Measurements from ENCODE around the gene HERC4. TPM values are rescaled to one million over a fixed set of nuclear protein-coding genes. Genes with fewer than 3 reads are reported as not detected.

The HERC4 gene
- total and polyA plus RNA-seq, 4 donors, result 7.3 to 53.2 (median 16.0) TPM

- Histone ChIP-seq H3K9ac (ENCODE audit: low read depth in 1 of 2, low read length in 2 of 2) (no peak overlapping the region), H3K27ac (ENCODE audit: low read depth in 1 of 2, low read length in 2 of 2) (no peak overlapping the region), H3K9me3 (ENCODE audit: control insufficient read depth in 4 of 4, low read length in 3 of 4) (no peaks in the 10 kb centered on the region), H3K27me3 (ENCODE audit: control insufficient read depth in 4 of 4, insufficient read depth in 4 of 4, low read length in 3 of 4) (no peaks in the 10 kb centered on the region), H3K4me3 (ENCODE audit: low read depth in 1 of 3, low read length in 3 of 3) (no peak overlapping the region), H3K4me1 (ENCODE audit: control insufficient read depth in 4 of 4, insufficient read depth in 4 of 4, low read length in 3 of 4) (no peaks in the 10 kb centered on the region), H3K36me3 (ENCODE audit: control insufficient read depth in 4 of 4, insufficient read depth in 3 of 4, low read depth in 1 of 4, low read length in 3 of 4) (no peaks in the 10 kb centered on the region)
- DNase-seq (ENCODE audit: low spot score), result no peak
- WGBS, result 64% methylated on average over 3 of the region's 3 CpGs
- no peak for TF ChIP-seq ATF3 (IDR thresholded peaks at IDR 0.05)
- TF ChIP-seq CTCF (IDR thresholded peaks at IDR 0.05; ENCODE audit: low read depth, low read length, missing input control), result no peak
- no peak for TF ChIP-seq SP1 (IDR thresholded peaks at IDR 0.05)
- TF ChIP-seq FOXA1 (IDR thresholded peaks at IDR 0.05), result no peak
- no peak for TF ChIP-seq RXRA (IDR thresholded peaks at IDR 0.05)
- no peak for TF ChIP-seq REST (IDR thresholded peaks at IDR 0.05)
- no peak for TF ChIP-seq MAX (IDR thresholded peaks at IDR 0.05)
- no peak for TF ChIP-seq NR2F2 (IDR thresholded peaks at IDR 0.05)
- TF ChIP-seq FOXA2 (IDR thresholded peaks at IDR 0.05), result no peak
- no peak for TF ChIP-seq RAD21 (IDR thresholded peaks at IDR 0.05)
- no peak for TF ChIP-seq EGR1 (IDR thresholded peaks at IDR 0.05; ENCODE audit: low read depth in 2 of 2)
- no peak for TF ChIP-seq YY1 (IDR thresholded peaks at IDR 0.05)
- TF ChIP-seq, protein P1, sequence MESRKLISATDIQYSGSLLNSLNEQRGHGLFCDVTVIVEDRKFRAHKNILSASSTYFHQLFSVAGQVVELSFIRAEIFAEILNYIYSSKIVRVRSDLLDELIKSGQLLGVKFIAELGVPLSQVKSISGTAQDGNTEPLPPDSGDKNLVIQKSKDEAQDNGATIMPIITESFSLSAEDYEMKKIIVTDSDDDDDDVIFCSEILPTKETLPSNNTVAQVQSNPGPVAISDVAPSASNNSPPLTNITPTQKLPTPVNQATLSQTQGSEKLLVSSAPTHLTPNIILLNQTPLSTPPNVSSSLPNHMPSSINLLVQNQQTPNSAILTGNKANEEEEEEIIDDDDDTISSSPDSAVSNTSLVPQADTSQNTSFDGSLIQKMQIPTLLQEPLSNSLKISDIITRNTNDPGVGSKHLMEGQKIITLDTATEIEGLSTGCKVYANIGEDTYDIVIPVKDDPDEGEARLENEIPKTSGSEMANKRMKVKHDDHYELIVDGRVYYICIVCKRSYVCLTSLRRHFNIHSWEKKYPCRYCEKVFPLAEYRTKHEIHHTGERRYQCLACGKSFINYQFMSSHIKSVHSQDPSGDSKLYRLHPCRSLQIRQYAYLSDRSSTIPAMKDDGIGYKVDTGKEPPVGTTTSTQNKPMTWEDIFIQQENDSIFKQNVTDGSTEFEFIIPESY (IDR thresholded peaks at IDR 0.05), result no peak
- no peak for TF ChIP-seq HNF4G (IDR thresholded peaks at IDR 0.05)
- TF ChIP-seq TAF1 (conservative IDR thresholded peaks at IDR 0.05), result no peak
- no peak for TF ChIP-seq GABPA (IDR thresholded peaks at IDR 0.05 in 1 of 2, conservative IDR thresholded peaks at IDR 0.05 in 1 of 2)
- TF ChIP-seq JUND (IDR thresholded peaks at IDR 0.05), result no peak
These were observed 199.5 kb downstream of the HERC4 start for GRCh38 chr10:67875340-67876238.

Small RNA genes within 50 kb of the gene (small RNA-seq; reads per million reads assigned to genes)
- not detected for gene RN7SL220P

Other genes with a start within 250 kb of the HERC4 start
- gene DNAJC12, start 237.1 kb downstream of the HERC4 start, total RNA-seq, result 10 to 100 TPM; 16.4 to 35.7 TPM
- gene DNAJC12, start 237.1 kb downstream of the HERC4 start, polyA plus RNA-seq, result 10 to 100 TPM; 29.8 to 51.3 TPM
- 10 to 100 TPM; 10.0 to 14.8 TPM for gene SIRT1, start 190.6 kb downstream of the HERC4 start, total RNA-seq
- 1 to 10 TPM; 3.0 to 5.5 TPM for gene SIRT1, start 190.6 kb downstream of the HERC4 start, polyA plus RNA-seq
- under 1 TPM in 1 of 2 donors, not detected in 1; 0.08 TPM for gene MYPN, start 34.2 kb upstream of the HERC4 start, total RNA-seq
- gene MYPN, start 34.2 kb upstream of the HERC4 start, polyA plus RNA-seq, result under 1 TPM; 0.01 to 0.03 TPM
- under 1 TPM in 1 of 2 donors, not detected in 1; 0.33 TPM for gene ATOH7, start 156.8 kb upstream of the HERC4 start, total RNA-seq
- under 1 TPM in 1 of 2 donors, not detected in 1; 0.14 TPM for gene ATOH7, start 156.8 kb upstream of the HERC4 start, polyA plus RNA-seq